Astrocyte (in vitro differentiated cells and primary cell): ENCODE results near the gene NNT. TPM values are rescaled to one million over a fixed set of nuclear protein-coding genes. Genes with fewer than 3 reads are reported as not detected.

Experiments
- DNase-seq: peaks from one replicate; pipeline ENCODE4 v3.0.0-alpha.2; 2010; ENCODE audit warnings: low read depth
- FAIRE-seq: peaks from 2 replicates; lab custom pipeline; 2011; peaks lifted over from hg19 to GRCh38; lab: Jason Lieb, UNC
- H2AFZ ChIP-seq: 2 replicates; pipeline ENCODE4 v1.6.0; 2012; ENCODE audit warnings: low read depth, low read length, inconsistent platforms
- H3K27ac ChIP-seq: 2 replicates; pipeline ENCODE4 v1.5.1; 2011; ENCODE audit warnings: low read depth, low read length, inconsistent platforms
- H3K27me3 ChIP-seq: 2 replicates; pipeline ENCODE4 v1.6.0; 2011; ENCODE audit warnings: low read length, inconsistent platforms; ENCODE audit not compliant: insufficient read depth
- H3K36me3 ChIP-seq: 2 replicates; pipeline ENCODE4 v1.5.1; 2011; ENCODE audit warnings: low read length, inconsistent platforms; ENCODE audit not compliant: insufficient read depth
- H3K4me1 ChIP-seq: 2 replicates; pipeline ENCODE4 v1.5.1; 2011; ENCODE audit warnings: low read length, inconsistent platforms; ENCODE audit not compliant: insufficient read depth
- H3K4me2 ChIP-seq: 2 replicates; pipeline ENCODE4 v1.6.0; 2012; ENCODE audit warnings: low read length, inconsistent platforms
- H3K4me3 ChIP-seq: 2 replicates; pipeline ENCODE4 v1.5.1; 2011; ENCODE audit warnings: low read depth, mild to moderate bottlenecking, low read length, inconsistent platforms; ENCODE audit not compliant: insufficient read depth
- H3K79me2 ChIP-seq: 2 replicates; pipeline ENCODE4 v1.6.0; 2012; ENCODE audit warnings: mild to moderate bottlenecking, low read length, inconsistent platforms; ENCODE audit not compliant: insufficient read depth
- H3K9ac ChIP-seq: 2 replicates; pipeline ENCODE4 v1.6.0; 2012; ENCODE audit warnings: mild to moderate bottlenecking, low read length, inconsistent platforms
- H3K9me3 ChIP-seq: 2 replicates; pipeline ENCODE4 v1.5.1; 2012; ENCODE audit warnings: low read depth, mild to moderate bottlenecking, low read length, inconsistent platforms; ENCODE audit not compliant: insufficient read depth
- H4K20me1 ChIP-seq: 2 replicates; pipeline ENCODE4 v1.6.0; 2012; ENCODE audit warnings: low read length, inconsistent platforms; ENCODE audit not compliant: insufficient read depth
- H3K27ac Mint-ChIP-seq: one replicate; pipeline ENCODE4 v1.8.0; 2021; ENCODE audit warnings: mild to moderate bottlenecking, mixed read lengths; ENCODE audit not compliant: unreplicated experiment
- H3K27me3 Mint-ChIP-seq: one replicate; pipeline ENCODE4 v1.8.0; 2021; ENCODE audit warnings: low read depth, mixed read lengths; ENCODE audit not compliant: unreplicated experiment
- H3K36me3 Mint-ChIP-seq: one replicate; pipeline ENCODE4 v1.8.0; 2021; ENCODE audit warnings: low read depth, mixed read lengths; ENCODE audit not compliant: unreplicated experiment
- H3K4me1 Mint-ChIP-seq: one replicate; pipeline ENCODE4 v1.8.0; 2021; ENCODE audit warnings: low read depth, mixed read lengths; ENCODE audit not compliant: unreplicated experiment
- H3K4me3 Mint-ChIP-seq: one replicate; pipeline ENCODE4 v1.8.0; 2021; ENCODE audit warnings: mild to moderate bottlenecking, moderate library complexity, mixed read lengths; ENCODE audit not compliant: unreplicated experiment
- H3K9me3 Mint-ChIP-seq: one replicate; pipeline ENCODE4 v1.8.0; 2021; ENCODE audit warnings: mild to moderate bottlenecking, mixed read lengths; ENCODE audit not compliant: unreplicated experiment
- EZH2 ChIP-seq: IDR thresholded peaks from 2 replicates; pipeline ENCODE4 v1.6.1; 2012; ENCODE audit warnings: mild to moderate bottlenecking, low read length, inconsistent platforms; ENCODE audit not compliant: insufficient read depth
- total RNA-seq: library from RNA; stranded (reverse); gene quantifications from 2 replicates; pipeline ENCODE4 v1.2.1, GENCODE V29; 2021
- TF ChIP-seq, protein P1 (sequence below): IDR thresholded peaks from 2 replicates; pipeline ENCODE4 v1.5.1; 2011; ENCODE audit warnings: low read depth, mild to moderate bottlenecking, inconsistent platforms, low read length, moderate library complexity; ENCODE audit not compliant: insufficient read depth

NNT gene
- total RNA-seq, 1 donor from 2014 or later = 44.3 TPM

DNA sequence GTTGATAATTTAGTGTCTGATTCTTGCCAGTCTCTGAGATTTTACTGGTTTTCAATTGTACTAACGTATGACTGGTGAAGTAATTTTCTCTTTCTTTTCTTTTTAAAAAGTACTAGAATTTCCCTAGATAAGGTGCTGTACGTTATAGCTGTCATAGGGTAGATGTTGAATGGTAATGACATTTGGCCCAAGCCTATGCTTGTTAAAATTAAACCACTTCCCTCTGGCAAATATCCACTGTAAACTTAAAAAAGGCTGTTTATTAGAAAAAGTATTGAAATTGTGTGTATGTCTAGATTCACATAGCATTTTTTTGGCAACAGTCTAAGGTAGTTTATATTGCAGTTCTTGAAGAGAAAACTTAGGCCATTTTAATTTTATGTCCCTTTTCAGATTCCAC is 97.6 kb downstream of the NNT start:
- Histone ChIP-seq H3K4me1 (no peaks in the 10 kb centered on the region), H2AFZ (no peak overlapping the region), H3K4me3 (no peak overlapping the region), H4K20me1 (no peaks in the 10 kb centered on the region), H3K9me3 (no peaks in the 10 kb centered on the region), H3K36me3 (peaks cover 3% of the 10 kb centered on the region), H3K27me3 (no peaks in the 10 kb centered on the region), H3K9ac (no peak overlapping the region), H3K4me2 (no peak overlapping the region), H3K79me2 (no peaks in the 10 kb centered on the region), H3K27ac (no peak overlapping the region)
- Mint-ChIP-seq H3K4me1 (peaks cover 2% of the 10 kb centered on the region), H3K4me3 (no peak overlapping the region), H3K9me3 (no peaks in the 10 kb centered on the region), H3K27ac (no peak overlapping the region), H3K36me3 (peaks cover 12% of the 10 kb centered on the region), H3K27me3 (no peaks in the 10 kb centered on the region)
- DNase-seq (no peak), FAIRE-seq (no peak)
- TF ChIP-seq, protein P1, sequence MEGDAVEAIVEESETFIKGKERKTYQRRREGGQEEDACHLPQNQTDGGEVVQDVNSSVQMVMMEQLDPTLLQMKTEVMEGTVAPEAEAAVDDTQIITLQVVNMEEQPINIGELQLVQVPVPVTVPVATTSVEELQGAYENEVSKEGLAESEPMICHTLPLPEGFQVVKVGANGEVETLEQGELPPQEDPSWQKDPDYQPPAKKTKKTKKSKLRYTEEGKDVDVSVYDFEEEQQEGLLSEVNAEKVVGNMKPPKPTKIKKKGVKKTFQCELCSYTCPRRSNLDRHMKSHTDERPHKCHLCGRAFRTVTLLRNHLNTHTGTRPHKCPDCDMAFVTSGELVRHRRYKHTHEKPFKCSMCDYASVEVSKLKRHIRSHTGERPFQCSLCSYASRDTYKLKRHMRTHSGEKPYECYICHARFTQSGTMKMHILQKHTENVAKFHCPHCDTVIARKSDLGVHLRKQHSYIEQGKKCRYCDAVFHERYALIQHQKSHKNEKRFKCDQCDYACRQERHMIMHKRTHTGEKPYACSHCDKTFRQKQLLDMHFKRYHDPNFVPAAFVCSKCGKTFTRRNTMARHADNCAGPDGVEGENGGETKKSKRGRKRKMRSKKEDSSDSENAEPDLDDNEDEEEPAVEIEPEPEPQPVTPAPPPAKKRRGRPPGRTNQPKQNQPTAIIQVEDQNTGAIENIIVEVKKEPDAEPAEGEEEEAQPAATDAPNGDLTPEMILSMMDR = no peak
- TF ChIP-seq EZH2 = no peak

DNA sequence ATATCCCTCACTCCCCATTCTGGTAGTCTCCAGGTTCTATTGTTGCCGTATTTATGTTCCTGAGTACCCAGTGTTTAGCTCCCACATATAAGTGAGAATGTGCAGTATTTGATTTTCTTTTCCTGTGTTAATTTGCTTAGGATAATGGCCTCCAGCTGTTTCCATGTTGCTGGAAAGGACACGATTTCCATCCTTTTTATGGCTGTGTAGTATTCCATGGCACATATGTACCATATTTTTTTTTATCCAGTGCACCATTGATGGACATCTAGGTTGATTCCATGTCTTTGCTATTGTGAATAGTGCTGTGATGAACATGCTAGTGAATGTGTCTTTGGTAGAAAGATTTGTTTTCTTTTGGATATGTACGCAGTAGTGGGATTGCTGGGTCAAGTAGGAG is 98.2 kb downstream of the NNT start:
- Mint-ChIP-seq H3K4me1 (peaks cover 2% of the 10 kb centered on the region), H3K36me3 (peaks cover 7% of the 10 kb centered on the region), H3K27me3 (no peaks in the 10 kb centered on the region), H3K9me3 (no peaks in the 10 kb centered on the region), H3K4me3 (no peak overlapping the region), H3K27ac (no peak overlapping the region)
- no peaks in the 10 kb centered on the region for H3K27me3 ChIP-seq
- no peak overlapping the region for H3K9ac ChIP-seq
- no peak overlapping the region for H3K4me3 ChIP-seq
- no peaks in the 10 kb centered on the region for H3K4me1 ChIP-seq
- DNase-seq (no peak), FAIRE-seq (no peak)
- H4K20me1 ChIP-seq = no peaks in the 10 kb centered on the region
- no peak for TF ChIP-seq EZH2
- TF ChIP-seq, protein P1 = no peak
- H3K9me3 ChIP-seq = no peaks in the 10 kb centered on the region
- no peak overlapping the region for H3K27ac ChIP-seq
- peaks cover 3% of the 10 kb centered on the region for H3K36me3 ChIP-seq
- no peaks in the 10 kb centered on the region for H3K79me2 ChIP-seq
- H2AFZ ChIP-seq = no peak overlapping the region
- H3K4me2 ChIP-seq = no peak overlapping the region

DNA sequence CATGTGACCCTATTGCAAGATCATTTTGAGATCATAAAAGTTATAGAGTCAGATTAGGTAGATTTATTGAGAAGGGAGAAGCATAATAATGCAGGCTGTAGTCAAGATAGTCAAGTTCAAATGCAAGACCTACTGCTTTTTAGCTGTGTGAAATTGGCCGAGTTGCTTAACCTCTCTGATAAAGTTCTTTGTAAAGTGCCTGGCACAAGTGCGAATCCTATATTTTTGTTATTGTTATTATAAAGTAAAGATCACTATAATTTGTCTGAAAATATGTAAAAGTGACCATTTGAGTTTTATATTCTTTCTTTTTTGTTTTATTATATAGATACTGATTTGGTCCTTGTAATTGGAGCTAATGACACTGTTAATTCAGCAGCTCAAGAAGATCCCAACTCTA is 99.3 kb downstream of the NNT start:
- H3K4me3 ChIP-seq = no peak overlapping the region
- no peak overlapping the region for H3K4me2 ChIP-seq
- Mint-ChIP-seq H3K27ac (no peak overlapping the region), H3K4me3 (no peak overlapping the region), H3K4me1 (peaks cover 2% of the 10 kb centered on the region), H3K36me3 (peaks cover 2% of the 10 kb centered on the region), H3K27me3 (no peaks in the 10 kb centered on the region), H3K9me3 (no peaks in the 10 kb centered on the region)
- H3K4me1 ChIP-seq = no peaks in the 10 kb centered on the region
- H4K20me1 ChIP-seq = no peaks in the 10 kb centered on the region
- H2AFZ ChIP-seq = no peak overlapping the region
- TF ChIP-seq EZH2 = no peak
- TF ChIP-seq, protein P1 = no peak
- no peak for FAIRE-seq
- no peaks in the 10 kb centered on the region for H3K9me3 ChIP-seq
- no peak overlapping the region for H3K27ac ChIP-seq
- H3K9ac ChIP-seq = no peak overlapping the region
- DNase-seq = no peak
- H3K36me3 ChIP-seq = peaks cover 3% of the 10 kb centered on the region
- no peaks in the 10 kb centered on the region for H3K27me3 ChIP-seq
- no peaks in the 10 kb centered on the region for H3K79me2 ChIP-seq
